Measurements from ENCODE around the gene KRTAP9-8. TPM values are rescaled to one million over a fixed set of nuclear protein-coding genes. Genes with fewer than 3 reads are reported as not detected.
"Not testable (repeated sequence)": the region's sequence is repeated elsewhere in the genome, so short reads cannot be mapped to it uniquely, and the experiment has no call there.

Gene KRTAP9-8
- total and polyA plus RNA-seq, 2 of the 8 experiments (the other 6 are each of a cell fraction or from before 2014, with no cell fraction given) = not detected

DNA sequence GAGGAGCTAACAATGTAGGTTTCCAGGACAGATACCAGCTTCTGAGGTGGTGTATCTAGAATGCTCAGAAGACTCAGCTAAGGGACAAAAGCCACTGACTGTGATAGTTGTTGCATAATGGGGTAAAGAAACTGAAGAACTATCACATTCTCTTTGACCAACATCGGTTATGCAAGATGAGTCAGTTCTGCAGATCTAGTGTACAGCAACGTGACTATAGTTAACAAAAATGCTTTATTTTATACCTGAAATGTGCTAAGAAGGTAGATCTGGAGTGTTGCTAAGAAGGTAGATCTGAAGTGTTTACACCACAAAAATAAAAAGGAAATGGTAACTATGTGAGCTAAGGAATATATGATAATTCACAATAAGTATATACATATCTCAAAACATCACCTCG, 29.9 kb downstream of the KRTAP9-8 start (continued):
- TF ChIP-seq MAX (IDR thresholded peaks at IDR 0.05) = no peak
- no peak for TF ChIP-seq RFX5 (IDR thresholded peaks at IDR 0.05; ENCODE audit: borderline replicate concordance, low read depth, low read length)
- TF ChIP-seq TBP (IDR thresholded peaks at IDR 0.05; ENCODE audit: low read depth, low read length) = no peak

- H2BK5ac ChIP-seq (ENCODE audit: low read depth, low read length); H3K14ac ChIP-seq (ENCODE audit: insufficient read length); H3K4ac ChIP-seq (replicated peaks; ENCODE audit: insufficient read length, low read depth, low read length); DNase-seq (ENCODE audit: low read depth in 1 of 2, low spot score in 2 of 2); H3K4me3 ChIP-seq (ENCODE audit: extremely low read depth in 1 of 4, insufficient read depth in 2 of 4, low read depth in 3 of 4, low read length in 4 of 4); H4K91ac ChIP-seq (replicated peaks; ENCODE audit: insufficient read length, low read length); H3K27ac ChIP-seq (ENCODE audit: low read depth, low read length); H2BK20ac ChIP-seq (ENCODE audit: low read length); H2AK5ac ChIP-seq (ENCODE audit: low read depth, low read length); H2BK12ac ChIP-seq (ENCODE audit: low read depth, low read length); H2BK120ac ChIP-seq (replicated peaks; ENCODE audit: low read depth, low read length); H3K27me3 ChIP-seq (replicated peaks in 1 of 4; ENCODE audit: control insufficient read depth in 3 of 4, extremely low read depth in 1 of 4, insufficient read depth in 3 of 4, low read length in 3 of 4); H3K4me2 ChIP-seq (ENCODE audit: insufficient read depth in 1 of 2, low read depth in 2 of 2, low read length in 2 of 2); H3K4me1 ChIP-seq (replicated peaks in 1 of 4; ENCODE audit: control insufficient read depth in 3 of 4, insufficient read depth in 4 of 4, low read length in 3 of 4); H2BK15ac ChIP-seq (ENCODE audit: low read length); H3K23ac ChIP-seq (ENCODE audit: insufficient read length); H4K5ac ChIP-seq (ENCODE audit: insufficient read length, low read depth, low read length); H3K9me3 ChIP-seq (ENCODE audit: insufficient read depth in 2 of 2, low read depth in 1 of 2, low read length in 1 of 2); H2AFZ ChIP-seq (ENCODE audit: low read length); H3K18ac ChIP-seq (ENCODE audit: extremely low read depth, low read length); H3K9ac ChIP-seq (replicated peaks in 1 of 4; ENCODE audit: extremely low read depth in 1 of 4, low read depth in 3 of 4, low read length in 3 of 4); H3K79me1 ChIP-seq (ENCODE audit: low read depth, low read length); H4K20me1 ChIP-seq (replicated peaks in 1 of 2; ENCODE audit: control insufficient read depth in 1 of 2, insufficient read depth in 2 of 2, low read length in 2 of 2); H3K36me3 ChIP-seq (ENCODE audit: control insufficient read depth in 2 of 4, insufficient read depth in 4 of 4, low read length in 3 of 4); H3K56ac ChIP-seq (replicated peaks; ENCODE audit: insufficient read length, low read depth, low read length); H3K79me2 ChIP-seq (ENCODE audit: control insufficient read depth in 1 of 2, insufficient read depth in 2 of 2, low read length in 2 of 2); CTCF ChIA-PET (ENCODE audit: partially characterized antibody); H4K8ac ChIP-seq (ENCODE audit: extremely low read depth, insufficient read depth, low read length); H3K23me2 ChIP-seq (ENCODE audit: low read depth, low read length); FAIRE-seq; POLR2A ChIA-PET (ENCODE audit: partially characterized antibody): not testable (repeated sequence)
- WGBS, 2 experiments (ENCODE audit: extremely low coverage in 1 of 2, insufficient coverage in 1 of 2, insufficient read length in 1 of 2, insufficient replicate concordance in 2 of 2, low coverage in 1 of 2, low lambda C conversion rate in 2 of 2, missing lambda C conversion rate in 1 of 2) = no CpG with 5 or more reads among the region's 1 CpG
These were observed 33.5 kb downstream of the KRTAP9-8 start for GRCh38 chr17:41271323-41271722.

All from H1 (cell line).